Middle frontal gyrus (tissue), 1 donor: ENCODE results near the gene C1QTNF9B.

Experiments used
- DNase-seq: peaks from one replicate; pipeline ENCODE4 v3.0.0-alpha.2; 2015; ENCODE audit warnings: low spot score; ENCODE audit errors: extremely low spot score

Gene C1QTNF9B

GRCh38 chr13:23859455-23859854, 37.8 kb downstream of the C1QTNF9B start:
- no peak for DNase-seq

GRCh38 chr13:23858546-23858945, 38.8 kb downstream of the C1QTNF9B start:
- DNase-seq: no peak

GRCh38 chr13:23856008-23856750, 41.1 kb downstream of the C1QTNF9B start:
- DNase-seq: no peak

- no peak for DNase-seq
Measured at GRCh38 chr13:23855360-23855759, 41.9 kb downstream of the C1QTNF9B start.

GRCh38 chr13:23852351-23852750, 45.0 kb downstream of the C1QTNF9B start:
- DNase-seq: no peak

- no peak for DNase-seq
Measured at GRCh38 chr13:23851106-23851505, 46.2 kb downstream of the C1QTNF9B start.

- no peak for DNase-seq
Measured at GRCh38 chr13:23850134-23850533, 47.2 kb downstream of the C1QTNF9B start.

- no peak for DNase-seq
Measured at GRCh38 chr13:23849670-23850069, 47.6 kb downstream of the C1QTNF9B start.

- no peak for DNase-seq
Measured at GRCh38 chr13:23848646-23849141, 48.6 kb downstream of the C1QTNF9B start.

- DNase-seq: no peak
Measured at GRCh38 chr13:23848019-23848418, 49.3 kb downstream of the C1QTNF9B start.

GRCh38 chr13:23847497-23847896, 49.8 kb downstream of the C1QTNF9B start:
- DNase-seq: no peak

GRCh38 chr13:23845105-23845725, 52.1 kb downstream of the C1QTNF9B start:
- no peak for DNase-seq

- DNase-seq: no peak
Measured at GRCh38 chr13:23844132-23844531, 53.2 kb downstream of the C1QTNF9B start.

- DNase-seq: no peak
Measured at GRCh38 chr13:23843436-23843835, 53.9 kb downstream of the C1QTNF9B start.

- no peak for DNase-seq
Measured at GRCh38 chr13:23842406-23842805, 54.9 kb downstream of the C1QTNF9B start.
